K562 (cell line): ENCODE data around the gene ZMIZ1. TPM values are rescaled to one million over a fixed set of nuclear protein-coding genes. Genes with fewer than 3 reads are reported as not detected.

Experiments
- BMI1 ChIP-seq: fragments of 150-350 bp; IDR thresholded peaks from 2 replicates; pipeline ENCODE4 v1.6.1; 2014; ENCODE audit warnings: low read length
- CCAR2 ChIP-seq: fragments of 200-400 bp; formaldehyde crosslinking; IDR thresholded peaks from 2 replicates; pipeline ENCODE4 v1.6.1; 2017; ENCODE audit warnings: mild to moderate bottlenecking, low read depth, low read length
- CCNT2 ChIP-seq: IDR thresholded peaks from 2 replicates; pipeline ENCODE4 v1.6.1; 2011; ENCODE audit warnings: borderline replicate concordance, low read depth, mild to moderate bottlenecking, moderate library complexity, mixed read lengths, low read length; ENCODE audit not compliant: insufficient read length; ENCODE audit errors: extremely low read depth
- CHD4 ChIP-seq: fragments of 200-600 bp; sonication (generic); IDR thresholded peaks from 3 replicates; pipeline ENCODE4 v1.6.1; 2012; ENCODE audit warnings: low read depth, mild to moderate bottlenecking, mixed read lengths, low read length, inconsistent platforms; ENCODE audit not compliant: insufficient read depth, insufficient replicate concordance, poor library complexity, severe bottlenecking
- E2F3 ChIP-seq: fragments of 250-450 bp; sonication (Bioruptor Pico); IDR thresholded peaks from 2 replicates; pipeline ENCODE4 v1.4.0; 2020; ENCODE audit warnings: mild to moderate bottlenecking
- GTF2F1 ChIP-seq: IDR thresholded peaks from 2 replicates; pipeline ENCODE4 v1.6.1; 2011; ENCODE audit warnings: low read depth, low read length, improper control_type of control experiment
- HDAC3 ChIP-seq: fragments of 450-650 bp; IDR thresholded peaks from 2 replicates; pipeline ENCODE4 v1.6.1; 2018; ENCODE audit warnings: borderline replicate concordance, mild to moderate bottlenecking, moderate library complexity; ENCODE audit not compliant: partially characterized antibody
- KDM2B ChIP-seq: fragments of 250-450 bp; sonication (Bioruptor Pico); IDR thresholded peaks from 2 replicates; pipeline ENCODE4 v1.8.0; 2021; ENCODE audit warnings: mild to moderate bottlenecking, moderate library complexity
- LEF1 ChIP-seq: fragments of 450-650 bp; IDR thresholded peaks from 2 replicates; pipeline ENCODE4 v1.6.1; 2016; ENCODE audit warnings: mild to moderate bottlenecking
- MECOM ChIP-seq: fragments of 250-450 bp; sonication (Bioruptor Pico); IDR thresholded peaks from 2 replicates; pipeline ENCODE4 v1.8.0; 2022; ENCODE audit warnings: inconsistent platforms
- MED1 ChIP-seq: sonication (generic); formaldehyde crosslinking; IDR thresholded peaks from 2 replicates; pipeline ENCODE4 v1.8.1; 2023; ENCODE audit warnings: missing genetic modification reagents, borderline replicate concordance
- NCOA6 ChIP-seq: fragments of 450-650 bp; IDR thresholded peaks from 2 replicates; pipeline ENCODE4 v1.6.1; 2017; ENCODE audit warnings: mild to moderate bottlenecking
- SIN3A ChIP-seq, 2 experiments: fragments of 150-350 bp in 1 of 2; IDR thresholded peaks; 2 replicates each; pipeline ENCODE4 v1.6.1; 2011 to 2016; ENCODE audit warnings: borderline replicate concordance in 2 of 2, low read depth in 2 of 2, low read length in 2 of 2, mild to moderate bottlenecking in 2 of 2, moderate library complexity in 2 of 2; ENCODE audit not compliant: control insufficient read depth in 1 of 2
- SMAD1 ChIP-seq: fragments of 150-350 bp; IDR thresholded peaks from 2 replicates; pipeline ENCODE4 v1.6.1; 2014; ENCODE audit warnings: low read length, low read depth; ENCODE audit not compliant: partially characterized antibody
- SRF ChIP-seq, 2 experiments: fragments of 250-450, 450-650 bp in 1 of 2; sonication (Bioruptor Pico) in 1 of 2; sonication (generic) in 1 of 2; formaldehyde crosslinking; IDR thresholded peaks; 2 replicates each; pipeline versions ENCODE4 v1.5.0 to v1.5.1; 2020 to 2022; ENCODE audit warnings: mild to moderate bottlenecking in 1 of 2, missing genetic modification reagents in 1 of 2
- TAL1 ChIP-seq: fragments of 450-650 bp; IDR thresholded peaks from 2 replicates; pipeline ENCODE4 v1.6.1; 2016; ENCODE audit warnings: mild to moderate bottlenecking
- YY1 ChIP-seq, 3 experiments: IDR thresholded peaks; 2 replicates each; pipeline ENCODE4 v1.6.1; 2011; ENCODE audit warnings: low read length in 2 of 3, mild to moderate bottlenecking in 2 of 3, moderate library complexity in 2 of 3, borderline replicate concordance in 1 of 3, control low read depth in 1 of 3, low read depth in 1 of 3; ENCODE audit not compliant: insufficient read depth in 3 of 3, insufficient replicate concordance in 2 of 3, control insufficient read depth in 1 of 3, insufficient read length in 1 of 3; ENCODE audit errors: extremely low read depth in 1 of 3
- ZBTB17 ChIP-seq: fragments of 450-650 bp; formaldehyde crosslinking; IDR thresholded peaks from 2 replicates; pipeline ENCODE4 v1.4.0; 2020; ENCODE audit warnings: mild to moderate bottlenecking
- ZNF311 ChIP-seq: fragments of 250-450 bp; sonication (Bioruptor Pico); IDR thresholded peaks from 2 replicates; pipeline ENCODE4 v1.4.0; 2020; ENCODE audit warnings: mild to moderate bottlenecking, moderate library complexity
- ZNF316 ChIP-seq: fragments of 450-650 bp; IDR thresholded peaks from 2 replicates; pipeline ENCODE4 v1.6.1; 2016
- ZNF408 ChIP-seq: fragments of 250-450 bp; sonication (Bioruptor Pico); IDR thresholded peaks from 2 replicates; pipeline ENCODE4 v1.4.0; 2020; ENCODE audit warnings: low read depth, mild to moderate bottlenecking, moderate library complexity
- ZNF589 ChIP-seq: fragments of 200-800 bp; sonication (Bioruptor generic); IDR thresholded peaks from 2 replicates; pipeline ENCODE4 v1.6.1; 2016; ENCODE audit warnings: low read depth, missing genetic modification characterization, missing compliant biosample characterization
- polyA plus RNA-seq, 8 experiments: library from polyadenylated mRNA; depleted of rRNA in 4 of 8; stranded (reverse) in 5 of 8; unstranded in 3 of 8; fragments of >200 nt; fragmentation: Nextera tagmentation in 2 of 8; fragmentation: Illumina TruSeq in 1 of 8; extraction: Ambion mirVana in 2 of 8; extraction: Trizol in 1 of 8; gene quantifications; 2 replicates each; pipeline versions ENCODE4 v1.2.1 to v1.2.3, GENCODE V29; 2011 to 2014; ENCODE audit warnings: inconsistent platforms in 1 of 8, missing spikeins in 1 of 8
- total RNA-seq, 7 experiments: library from RNA; depleted of rRNA in 6 of 7; stranded (reverse); fragments of >200 nt in 6 of 7; fragmentation: Illumina TruSeq in 2 of 7; extraction: Trizol in 2 of 7; gene quantifications; 2 replicates each; pipeline versions ENCODE4 v1.2.1 to v1.2.3, GENCODE V29; 2011 to 2021; ENCODE audit warnings: low replicate concordance in 1 of 7
- TF ChIP-seq, protein P1 (sequence below): IDR thresholded peaks from 2 replicates; pipeline ENCODE4 v1.6.1; 2011; ENCODE audit not compliant: insufficient read length; ENCODE audit errors: extremely low read depth
- TF ChIP-seq, protein P2 (sequence below): sonication (generic); formaldehyde crosslinking; IDR thresholded peaks from 2 replicates; pipeline ENCODE4 v1.8.0; 2022; ENCODE audit warnings: mild to moderate bottlenecking, missing genetic modification reagents

The ZMIZ1 gene
- total and polyA plus RNA-seq, 9 of the 15 experiments (the other 6 are each of a cell fraction or from before 2014, with no cell fraction given) = 1.0 to 37.3 (median 4.3) TPM

DNA sequence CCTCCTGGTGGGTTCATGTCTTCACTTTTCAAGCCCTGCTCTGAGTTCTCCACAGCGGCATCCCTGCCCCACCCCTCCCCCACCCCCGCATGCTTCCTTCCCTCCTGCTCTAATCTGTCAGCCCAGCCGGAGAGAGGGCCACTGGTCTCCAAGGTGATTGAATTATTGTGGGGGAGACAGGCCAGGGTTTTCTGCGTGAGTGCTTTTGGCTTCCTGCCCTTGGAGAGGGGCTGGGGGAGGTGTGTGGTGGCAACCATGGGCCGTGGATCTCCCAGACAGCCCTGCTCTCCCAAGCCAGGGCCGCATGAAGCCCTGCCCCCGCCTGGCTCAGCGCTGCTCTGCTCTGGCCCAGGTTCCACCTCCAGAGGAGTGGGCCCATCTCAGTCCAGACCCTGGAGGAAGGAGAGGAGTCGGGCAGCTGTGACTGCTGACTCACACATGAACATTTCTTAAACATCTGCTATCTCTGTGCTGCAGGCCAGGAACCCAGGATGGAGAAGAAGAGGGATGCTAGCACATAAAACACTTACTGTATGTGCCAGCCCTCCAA is 109.9 kb downstream of the ZMIZ1 start (continued):
- TF ChIP-seq SRF (CRISPR knock-in tag; IDR thresholded peaks at IDR 0.05) = peak in 1 of 2 experiments; percentile 9; a peak in 1 of 4 replicates
- TF ChIP-seq BMI1 = peak; percentile 70; the same call in 1 of the 2 replicates
- peak in 1 of 3 experiments; percentile 44 for TF ChIP-seq YY1 (IDR thresholded peaks at IDR 0.05; ENCODE audit: borderline replicate concordance in 1 of 3, control insufficient read depth in 1 of 3, extremely low read depth in 1 of 3, insufficient read depth in 3 of 3, insufficient read length in 1 of 3, insufficient replicate concordance in 2 of 3, low read depth in 1 of 3, low read length in 2 of 3)
- TF ChIP-seq ZNF316 = peak; percentile 93
- 0 out of 2 replicates have a peak, but pooled peaks have one; percentile 18 for TF ChIP-seq ZBTB17 (CRISPR knock-in tag)
- peak; percentile 87 for TF ChIP-seq SMAD1
- peak; percentile 95 for TF ChIP-seq HDAC3
- no peak for TF ChIP-seq MED1
- TF ChIP-seq NCOA6 = peak; percentile 81
- TF ChIP-seq SIN3A (IDR thresholded peaks at IDR 0.05; ENCODE audit: borderline replicate concordance in 2 of 2, control insufficient read depth in 1 of 2, low read depth in 2 of 2, low read length in 2 of 2) = peak; percentile 37 to 63; a peak in 1 of 4 replicates
- TF ChIP-seq CCNT2 = peak; percentile 96
- peak; percentile 67; the same call in 1 of the 2 replicates for TF ChIP-seq KDM2B (CRISPR knock-in tag)
- peak; percentile 82; the same call in 1 of the 2 replicates for TF ChIP-seq E2F3 (CRISPR knock-in tag)
- TF ChIP-seq ZNF311 (CRISPR knock-in tag) = 0 out of 2 replicates have a peak, but pooled peaks have one; percentile 17
- TF ChIP-seq, protein P1, sequence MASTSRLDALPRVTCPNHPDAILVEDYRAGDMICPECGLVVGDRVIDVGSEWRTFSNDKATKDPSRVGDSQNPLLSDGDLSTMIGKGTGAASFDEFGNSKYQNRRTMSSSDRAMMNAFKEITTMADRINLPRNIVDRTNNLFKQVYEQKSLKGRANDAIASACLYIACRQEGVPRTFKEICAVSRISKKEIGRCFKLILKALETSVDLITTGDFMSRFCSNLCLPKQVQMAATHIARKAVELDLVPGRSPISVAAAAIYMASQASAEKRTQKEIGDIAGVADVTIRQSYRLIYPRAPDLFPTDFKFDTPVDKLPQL = no peak
- TF ChIP-seq CCAR2 = 0 out of 2 replicates have a peak, but pooled peaks have one; percentile 47
- peak; percentile 96 for TF ChIP-seq TAL1
- TF ChIP-seq MECOM (CRISPR knock-in tag) = peak; percentile 81; the same call in 1 of the 2 replicates
- TF ChIP-seq, protein P2, sequence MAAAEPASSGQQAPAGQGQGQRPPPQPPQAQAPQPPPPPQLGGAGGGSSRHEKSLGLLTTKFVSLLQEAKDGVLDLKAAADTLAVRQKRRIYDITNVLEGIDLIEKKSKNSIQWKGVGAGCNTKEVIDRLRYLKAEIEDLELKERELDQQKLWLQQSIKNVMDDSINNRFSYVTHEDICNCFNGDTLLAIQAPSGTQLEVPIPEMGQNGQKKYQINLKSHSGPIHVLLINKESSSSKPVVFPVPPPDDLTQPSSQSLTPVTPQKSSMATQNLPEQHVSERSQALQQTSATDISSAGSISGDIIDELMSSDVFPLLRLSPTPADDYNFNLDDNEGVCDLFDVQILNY (CRISPR knock-in tag) = peak; percentile 15; the same call in 1 of the 2 replicates
- peak; percentile 100 for TF ChIP-seq LEF1
- no peak for TF ChIP-seq GTF2F1
- no peak for TF ChIP-seq ZNF408 (CRISPR knock-in tag)
- peak; percentile 97 for TF ChIP-seq ZNF589 (CRISPR knock-in tag)
- TF ChIP-seq CHD4 = no peak
